Gastroesophageal sphincter (tissue), 3 donors: ENCODE data around the gene PIK3C2G.

Source experiments
- CTCF ChIP-seq, 4 experiments: fragments of 200-600 bp in 2 of 4; fragments of 450-650 bp in 2 of 4; sonication (generic) in 1 of 4; IDR thresholded peaks; one replicate each; pipeline ENCODE4 v1.5.1; 2017 to 2019; ENCODE audit warnings: antibody characterized with exemption in 4 of 4, mild to moderate bottlenecking in 2 of 4, moderate library complexity in 2 of 4
- EP300 ChIP-seq: sonication (generic); formaldehyde crosslinking; IDR thresholded peaks from one replicate; pipeline ENCODE4 v1.6.1; 2017; ENCODE audit warnings: antibody characterized with exemption, mild to moderate bottlenecking
- POLR2AphosphoS5 ChIP-seq: sonication (generic); formaldehyde crosslinking; IDR thresholded peaks from one replicate; pipeline ENCODE4 v1.6.1; 2017; ENCODE audit warnings: antibody characterized with exemption

DNA sequence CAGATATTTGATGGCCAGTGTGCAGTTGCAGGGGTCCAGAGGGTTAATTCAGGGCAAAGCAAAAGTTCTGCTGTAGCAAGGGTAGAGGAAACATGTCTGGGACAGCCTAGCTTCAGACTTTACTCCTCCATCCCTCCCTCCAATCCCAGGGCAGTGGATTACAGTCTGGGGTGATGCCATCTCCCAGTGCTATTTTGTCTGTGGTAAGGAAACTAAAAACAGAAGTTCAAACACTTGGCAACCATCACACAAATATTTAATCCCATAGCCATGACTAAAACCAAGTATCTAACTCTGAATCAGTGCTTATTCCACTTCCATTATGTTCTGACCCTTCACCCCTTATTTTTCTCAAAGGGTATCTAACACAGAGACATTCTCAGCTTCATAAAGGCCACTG lies 61.8 kb downstream of the PIK3C2G start:
- TF ChIP-seq EP300, result no peak
- TF ChIP-seq POLR2AphosphoS5, result no peak
- TF ChIP-seq CTCF (IDR thresholded peaks at IDR 0.05), result no peak
